ENCODE data around the gene STX1B. TPM values are rescaled to one million over a fixed set of nuclear protein-coding genes. Genes with fewer than 3 reads are reported as not detected.

STX1B gene
- total and polyA plus RNA-seq, 2 of the 8 experiments (the other 6 are each of a cell fraction or from before 2014, with no cell fraction given): 8.9 to 20.2 TPM

- Histone ChIP-seq H3K4me1 (replicated peaks in 1 of 4; ENCODE audit: control insufficient read depth in 3 of 4, insufficient read depth in 4 of 4, low read length in 3 of 4) (peaks cover 0 to 23% (median 15%) of the 10 kb centered on the region in 4 experiments; a peak in 6 of 7 replicates), H3K14ac (ENCODE audit: insufficient read length) (no peak overlapping the region), H3K36me3 (ENCODE audit: control insufficient read depth in 2 of 4, insufficient read depth in 4 of 4, low read length in 3 of 4) (peaks cover 10 to 21% (median 12%) of the 10 kb centered on the region in 4 experiments; a peak in 7 of 8 replicates), H4K8ac (ENCODE audit: extremely low read depth, insufficient read depth, low read length) (no peak overlapping the region), H3K9ac (replicated peaks in 1 of 4; ENCODE audit: extremely low read depth in 1 of 4, low read depth in 3 of 4, low read length in 3 of 4) (no peak overlapping the region), H3K79me1 (ENCODE audit: low read depth, low read length) (no peaks in the 10 kb centered on the region), H3K23ac (ENCODE audit: insufficient read length) (no peak overlapping the region), H3K4me3 (ENCODE audit: extremely low read depth in 1 of 4, insufficient read depth in 2 of 4, low read depth in 3 of 4, low read length in 4 of 4) (no peak overlapping the region), H3K27me3 (replicated peaks in 1 of 4; ENCODE audit: control insufficient read depth in 3 of 4, extremely low read depth in 1 of 4, insufficient read depth in 3 of 4, low read length in 3 of 4) (no peaks in the 10 kb centered on the region), H4K91ac (replicated peaks; ENCODE audit: insufficient read length, low read length) (no peak overlapping the region), H4K20me1 (replicated peaks in 1 of 2; ENCODE audit: control insufficient read depth in 1 of 2, insufficient read depth in 2 of 2, low read length in 2 of 2) (peaks cover 0 to 11% of the 10 kb centered on the region in 2 experiments), H2BK20ac (ENCODE audit: low read length) (no peak overlapping the region), H3K23me2 (ENCODE audit: low read depth, low read length) (peaks cover 5% of the 10 kb centered on the region; the same call in 1 of the 2 replicates), H3K9me3 (ENCODE audit: insufficient read depth in 2 of 2, low read depth in 1 of 2, low read length in 1 of 2) (no peaks in the 10 kb centered on the region), H2BK15ac (ENCODE audit: low read length) (no peak overlapping the region), H2BK12ac (ENCODE audit: low read depth, low read length) (no peak overlapping the region), H3K18ac (ENCODE audit: extremely low read depth, low read length) (no peak overlapping the region), H4K5ac (ENCODE audit: insufficient read length, low read depth, low read length) (no peak overlapping the region), H3K56ac (replicated peaks; ENCODE audit: insufficient read length, low read depth, low read length) (no peak overlapping the region), H2AFZ (ENCODE audit: low read length) (no peak overlapping the region), H2AK5ac (ENCODE audit: low read depth, low read length) (no peak overlapping the region), H3K79me2 (ENCODE audit: control insufficient read depth in 1 of 2, insufficient read depth in 2 of 2, low read length in 2 of 2) (no peaks in the 10 kb centered on the region), H2BK120ac (replicated peaks; ENCODE audit: low read depth, low read length) (no peak overlapping the region), H3K4ac (replicated peaks; ENCODE audit: insufficient read length, low read depth, low read length) (no peak overlapping the region), H2BK5ac (ENCODE audit: low read depth, low read length) (no peak overlapping the region), H3K4me2 (ENCODE audit: insufficient read depth in 1 of 2, low read depth in 2 of 2, low read length in 2 of 2) (no peak overlapping the region), H3K27ac (ENCODE audit: low read depth, low read length) (no peak overlapping the region)
- ChIA-PET CTCF (ENCODE audit: partially characterized antibody) (interaction anchor here (0.6 to 2.8 kb wide), 4 partner anchors 9 to 216 kb away, joined by 3 to 11 read pairs (median 4); no protein-coding TSS in a partner anchor), POLR2A (ENCODE audit: partially characterized antibody) (interaction anchor here (1.0 to 1.5 kb wide), 4 partner anchors 9 to 17 kb away, joined by 3 to 4 read pairs (median 4); partner anchors contain the start of gene SETD1A)
- DNase-seq (ENCODE audit: low read depth in 1 of 2, low spot score in 2 of 2) (no peak), FAIRE-seq (no peak)
- TF ChIP-seq MAX (IDR thresholded peaks at IDR 0.05): no peak
- TF ChIP-seq SP1 (IDR thresholded peaks at IDR 0.05; ENCODE audit: low read depth, low read length): no peak
- no peak for TF ChIP-seq USF2 (IDR thresholded peaks at IDR 0.05; ENCODE audit: low read length)
- TF ChIP-seq SP4 (IDR thresholded peaks at IDR 0.05; ENCODE audit: low read length): no peak
- no peak for TF ChIP-seq TCF12 (IDR thresholded peaks at IDR 0.05; ENCODE audit: low read depth, low read length)
- TF ChIP-seq ATF3 (IDR thresholded peaks at IDR 0.05; ENCODE audit: insufficient read depth, low read depth, low read length): no peak
- TF ChIP-seq CBX5 (IDR thresholded peaks at IDR 0.05; ENCODE audit: low read depth, low read length): no peak
- TF ChIP-seq YY1 (IDR thresholded peaks at IDR 0.05; ENCODE audit: low read depth, low read length): no peak
- TF ChIP-seq RFX5 (IDR thresholded peaks at IDR 0.05; ENCODE audit: borderline replicate concordance, low read depth, low read length): no peak
- no peak for TF ChIP-seq JUN (IDR thresholded peaks at IDR 0.05; ENCODE audit: low read depth, low read length)
Measured at GRCh38 chr16:30944352-30944751, 66.1 kb downstream of the STX1B start.
